Panc1 (cell line): ENCODE data around the gene MTHFD1L.

Experiments used
- POLR2AphosphoS5 ChIP-seq: IDR thresholded peaks from 2 replicates; pipeline ENCODE4 v1.6.1; 2012; ENCODE audit warnings: mild to moderate bottlenecking, low read depth, low read length, moderate library complexity
- TF ChIP-seq, protein P1 (sequence below): fragments of 450-650 bp; IDR thresholded peaks from 2 replicates; pipeline ENCODE4 v1.5.1; 2017; ENCODE audit warnings: mild to moderate bottlenecking

DNA sequence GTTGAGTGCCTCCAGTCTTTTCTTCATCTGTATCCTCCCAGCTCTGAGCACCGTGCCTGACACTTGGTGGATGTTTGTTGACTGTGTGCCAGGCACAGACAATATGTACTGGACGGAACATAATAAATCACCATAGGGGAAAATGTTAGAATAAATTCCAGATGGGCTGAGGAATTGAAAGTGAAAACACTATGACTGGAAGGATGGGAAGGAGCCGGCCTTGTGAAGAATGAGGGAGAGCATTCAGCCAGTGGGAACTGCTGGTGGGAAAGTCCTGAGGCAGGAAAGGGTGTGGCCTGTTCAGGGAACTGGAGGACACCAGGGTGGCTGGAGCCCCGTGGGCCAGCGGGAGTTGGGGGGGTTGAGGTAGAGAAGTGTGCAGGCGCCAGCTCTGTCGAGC is 75.4 kb downstream of the MTHFD1L start:
- TF ChIP-seq, protein P1, sequence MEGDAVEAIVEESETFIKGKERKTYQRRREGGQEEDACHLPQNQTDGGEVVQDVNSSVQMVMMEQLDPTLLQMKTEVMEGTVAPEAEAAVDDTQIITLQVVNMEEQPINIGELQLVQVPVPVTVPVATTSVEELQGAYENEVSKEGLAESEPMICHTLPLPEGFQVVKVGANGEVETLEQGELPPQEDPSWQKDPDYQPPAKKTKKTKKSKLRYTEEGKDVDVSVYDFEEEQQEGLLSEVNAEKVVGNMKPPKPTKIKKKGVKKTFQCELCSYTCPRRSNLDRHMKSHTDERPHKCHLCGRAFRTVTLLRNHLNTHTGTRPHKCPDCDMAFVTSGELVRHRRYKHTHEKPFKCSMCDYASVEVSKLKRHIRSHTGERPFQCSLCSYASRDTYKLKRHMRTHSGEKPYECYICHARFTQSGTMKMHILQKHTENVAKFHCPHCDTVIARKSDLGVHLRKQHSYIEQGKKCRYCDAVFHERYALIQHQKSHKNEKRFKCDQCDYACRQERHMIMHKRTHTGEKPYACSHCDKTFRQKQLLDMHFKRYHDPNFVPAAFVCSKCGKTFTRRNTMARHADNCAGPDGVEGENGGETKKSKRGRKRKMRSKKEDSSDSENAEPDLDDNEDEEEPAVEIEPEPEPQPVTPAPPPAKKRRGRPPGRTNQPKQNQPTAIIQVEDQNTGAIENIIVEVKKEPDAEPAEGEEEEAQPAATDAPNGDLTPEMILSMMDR, result no peak
- no peak for TF ChIP-seq POLR2AphosphoS5
